HEK293T (cell line): ENCODE data around the gene GNAL.

ENCODE experiments used
- BHLHE40 ChIP-seq: fragments of 450-650 bp; IDR thresholded peaks from 2 replicates; pipeline ENCODE4 v1.6.1; 2016; ENCODE audit warnings: mild to moderate bottlenecking, moderate library complexity, borderline replicate concordance
- CTBP1 ChIP-seq: fragments of 450-650 bp; IDR thresholded peaks from 2 replicates; pipeline ENCODE4 v1.6.1; 2016; ENCODE audit warnings: borderline replicate concordance
- ELF4 ChIP-seq: fragments of 450-650 bp; IDR thresholded peaks from 2 replicates; pipeline ENCODE4 v1.6.1; 2017; ENCODE audit warnings: antibody characterized with exemption
- FOXA1 ChIP-seq: fragments of 450-650 bp; IDR thresholded peaks from 2 replicates; pipeline ENCODE4 v1.6.1; 2016; ENCODE audit warnings: mild to moderate bottlenecking
- FOXK2 ChIP-seq: fragments of 450-650 bp; IDR thresholded peaks from 2 replicates; pipeline ENCODE4 v1.6.1; 2016; ENCODE audit warnings: mild to moderate bottlenecking
- FOXM1 ChIP-seq: fragments of 450-650 bp; IDR thresholded peaks from 2 replicates; pipeline ENCODE4 v1.6.1; 2017; ENCODE audit warnings: mild to moderate bottlenecking, borderline replicate concordance
- HDGF ChIP-seq: fragments of 450-650 bp; IDR thresholded peaks from 2 replicates; pipeline ENCODE4 v1.6.1; 2017; ENCODE audit warnings: antibody characterized with exemption, borderline replicate concordance
- L3MBTL2 ChIP-seq: fragments of 450-650 bp; conservative IDR thresholded peaks from 2 replicates; pipeline ENCODE4 v1.6.1; 2016; ENCODE audit warnings: mild to moderate bottlenecking
- LEF1 ChIP-seq: fragments of 450-650 bp; IDR thresholded peaks from 2 replicates; pipeline ENCODE4 v1.6.1; 2017; ENCODE audit warnings: mild to moderate bottlenecking, borderline replicate concordance
- NFRKB ChIP-seq: fragments of 450-650 bp; IDR thresholded peaks from 2 replicates; pipeline ENCODE4 v1.6.1; 2016; ENCODE audit warnings: mild to moderate bottlenecking, moderate library complexity
- TARDBP ChIP-seq: fragments of 450-650 bp; IDR thresholded peaks from 2 replicates; pipeline ENCODE4 v1.6.1; 2016
- TF ChIP-seq, protein P1 (sequence below): fragments of 450-650 bp; IDR thresholded peaks from 2 replicates; pipeline ENCODE4 v1.6.1; 2016

DNA sequence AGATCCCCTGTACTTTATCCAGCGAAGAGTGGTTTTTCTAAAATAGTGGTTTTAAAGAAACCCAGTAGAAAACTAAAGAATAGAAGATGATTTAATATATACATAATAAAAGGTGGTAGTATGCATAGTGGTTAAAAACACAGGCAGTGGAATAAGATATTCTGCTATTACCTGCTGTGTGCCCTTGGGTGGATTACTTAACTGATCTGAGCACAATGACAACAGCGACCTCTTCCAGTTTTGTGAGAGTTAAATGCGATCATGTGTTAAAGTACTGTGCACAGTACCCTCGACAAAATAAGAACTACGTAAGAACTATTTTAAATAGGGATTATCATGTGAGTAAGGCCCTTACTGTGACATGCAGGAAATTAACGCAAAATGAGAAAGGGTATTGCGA lies 132.1 kb downstream of the GNAL start:
- TF ChIP-seq, protein P1, sequence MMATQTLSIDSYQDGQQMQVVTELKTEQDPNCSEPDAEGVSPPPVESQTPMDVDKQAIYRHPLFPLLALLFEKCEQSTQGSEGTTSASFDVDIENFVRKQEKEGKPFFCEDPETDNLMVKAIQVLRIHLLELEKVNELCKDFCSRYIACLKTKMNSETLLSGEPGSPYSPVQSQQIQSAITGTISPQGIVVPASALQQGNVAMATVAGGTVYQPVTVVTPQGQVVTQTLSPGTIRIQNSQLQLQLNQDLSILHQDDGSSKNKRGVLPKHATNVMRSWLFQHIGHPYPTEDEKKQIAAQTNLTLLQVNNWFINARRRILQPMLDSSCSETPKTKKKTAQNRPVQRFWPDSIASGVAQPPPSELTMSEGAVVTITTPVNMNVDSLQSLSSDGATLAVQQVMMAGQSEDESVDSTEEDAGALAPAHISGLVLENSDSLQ = no peak
- TF ChIP-seq FOXK2 = no peak
- no peak for TF ChIP-seq LEF1
- no peak for TF ChIP-seq NFRKB
- TF ChIP-seq CTBP1 = no peak
- no peak for TF ChIP-seq ELF4
- TF ChIP-seq L3MBTL2 = no peak
- no peak for TF ChIP-seq HDGF
- no peak for TF ChIP-seq FOXM1
- no peak for TF ChIP-seq BHLHE40
- TF ChIP-seq TARDBP = no peak
- no peak for TF ChIP-seq FOXA1
